ENCODE measurements around the gene RERE.

GRCh38 chr1:8350914-8351684 is 466.3 kb downstream of the RERE start:
- TF ChIP-seq, protein P1, sequence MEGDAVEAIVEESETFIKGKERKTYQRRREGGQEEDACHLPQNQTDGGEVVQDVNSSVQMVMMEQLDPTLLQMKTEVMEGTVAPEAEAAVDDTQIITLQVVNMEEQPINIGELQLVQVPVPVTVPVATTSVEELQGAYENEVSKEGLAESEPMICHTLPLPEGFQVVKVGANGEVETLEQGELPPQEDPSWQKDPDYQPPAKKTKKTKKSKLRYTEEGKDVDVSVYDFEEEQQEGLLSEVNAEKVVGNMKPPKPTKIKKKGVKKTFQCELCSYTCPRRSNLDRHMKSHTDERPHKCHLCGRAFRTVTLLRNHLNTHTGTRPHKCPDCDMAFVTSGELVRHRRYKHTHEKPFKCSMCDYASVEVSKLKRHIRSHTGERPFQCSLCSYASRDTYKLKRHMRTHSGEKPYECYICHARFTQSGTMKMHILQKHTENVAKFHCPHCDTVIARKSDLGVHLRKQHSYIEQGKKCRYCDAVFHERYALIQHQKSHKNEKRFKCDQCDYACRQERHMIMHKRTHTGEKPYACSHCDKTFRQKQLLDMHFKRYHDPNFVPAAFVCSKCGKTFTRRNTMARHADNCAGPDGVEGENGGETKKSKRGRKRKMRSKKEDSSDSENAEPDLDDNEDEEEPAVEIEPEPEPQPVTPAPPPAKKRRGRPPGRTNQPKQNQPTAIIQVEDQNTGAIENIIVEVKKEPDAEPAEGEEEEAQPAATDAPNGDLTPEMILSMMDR (conservative IDR thresholded peaks at IDR 0.05), result no peak
- TF ChIP-seq ZFX (IDR thresholded peaks at IDR 0.05), result no peak

Data from C4-2B (cell line).